HG03432 (cell line): ENCODE data around the gene RNF207.
A peak's percentile ranks its signal among the peaks of the same experiment; 100 is the strongest.

Experiments used
- ATAC-seq: cut with Tn5 transposase; IDR thresholded peaks from one replicate; pipeline ENCODE4 v1.9.1; 2021; ENCODE audit warnings: mild to moderate bottlenecking, moderate library complexity; ENCODE audit not compliant: unreplicated experiment

The RNF207 gene

GRCh38 chr1:6247651-6248050 lies 41.7 kb downstream of the RNF207 start:
- ATAC-seq = no peak

GRCh38 chr1:6248161-6248776 lies 42.4 kb downstream of the RNF207 start:
- ATAC-seq = no peak

- no peak for ATAC-seq
Observed at GRCh38 chr1:6248932-6249738, 43.2 kb downstream of the RNF207 start.

GRCh38 chr1:6249739-6250689 lies 44.1 kb downstream of the RNF207 start:
- no peak for ATAC-seq

- no peak for ATAC-seq
Observed at GRCh38 chr1:6251233-6251632, 45.3 kb downstream of the RNF207 start.

GRCh38 chr1:6251681-6252373 lies 45.9 kb downstream of the RNF207 start:
- ATAC-seq = no peak

GRCh38 chr1:6252374-6252710 lies 46.4 kb downstream of the RNF207 start:
- no peak for ATAC-seq

GRCh38 chr1:6253380-6253779 lies 47.5 kb downstream of the RNF207 start:
- ATAC-seq = no peak

- ATAC-seq = no peak
Observed at GRCh38 chr1:6254691-6255090, 48.8 kb downstream of the RNF207 start.

GRCh38 chr1:6256645-6257044 lies 50.7 kb downstream of the RNF207 start:
- ATAC-seq = no peak

GRCh38 chr1:6257541-6258069 lies 51.7 kb downstream of the RNF207 start:
- ATAC-seq = no peak

- ATAC-seq = no peak
Observed at GRCh38 chr1:6258675-6259074, 52.8 kb downstream of the RNF207 start.

- ATAC-seq = peak; percentile 46
Observed at GRCh38 chr1:6259491-6260362, 53.8 kb downstream of the RNF207 start.

GRCh38 chr1:6260433-6260934 lies 54.6 kb downstream of the RNF207 start:
- ATAC-seq = peak; percentile 21

- peak; percentile 49 for ATAC-seq
Observed at GRCh38 chr1:6260961-6261614, 55.2 kb downstream of the RNF207 start, which contains the start of gene GPR153. GPR153 (minus strand) TSS chr1:6261098; CDS start chr1:6254905, 6,193 bp downstream.

GRCh38 chr1:6261615-6261995 lies 55.7 kb downstream of the RNF207 start:
- no peak for ATAC-seq

- no peak for ATAC-seq
Observed at GRCh38 chr1:6262555-6263420, 56.9 kb downstream of the RNF207 start.

- no peak for ATAC-seq
Observed at GRCh38 chr1:6263716-6264115, 57.8 kb downstream of the RNF207 start.
